Measurements from ENCODE around the gene NAGPA. TPM values are rescaled to one million over a fixed set of nuclear protein-coding genes. Genes with fewer than 3 reads are reported as not detected.
A peak's percentile ranks its signal among the peaks of the same experiment; 100 is the strongest.

NAGPA gene
- total RNA-seq, 2 donors from 2014 or later = 12.7 to 14.0 TPM

DNA sequence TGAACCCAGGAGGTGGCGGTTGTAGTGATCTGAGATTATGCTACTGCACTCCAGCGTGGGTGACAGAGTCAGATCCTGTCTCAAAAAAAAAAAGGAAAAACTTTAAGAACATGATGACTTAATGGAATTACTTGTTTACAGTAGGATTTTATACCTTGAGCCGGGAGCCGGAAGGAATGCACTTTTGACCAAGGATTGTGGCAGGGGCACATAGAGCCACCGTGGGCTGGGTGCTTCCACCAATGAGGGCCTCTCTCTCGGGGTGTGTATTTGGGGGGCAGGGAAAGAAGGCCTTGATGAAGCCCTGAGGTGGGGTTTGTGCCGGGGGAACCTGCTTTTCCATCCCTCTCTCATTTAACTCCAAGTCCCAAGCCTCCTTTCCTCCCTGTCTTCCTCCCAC is 6.7 kb upstream of the NAGPA start:
- Histone ChIP-seq H3K4me1 (ENCODE audit: control insufficient read depth, insufficient read depth, low read length) (peaks cover 6% of the 10 kb centered on the region), H3K4me3 (ENCODE audit: low read length) (no peak overlapping the region), H3K27me3 (ENCODE audit: control insufficient read depth, insufficient read depth, low read length, poor library complexity, severe bottlenecking) (peaks cover 10% of the 10 kb centered on the region), H3K9me3 (ENCODE audit: control insufficient read depth, low read length) (no peaks in the 10 kb centered on the region), H3K27ac (ENCODE audit: low read depth, low read length) (no peak overlapping the region), H3K9ac (ENCODE audit: extremely low read depth, low read length, poor library complexity, severe bottlenecking) (no peak overlapping the region), H3K36me3 (ENCODE audit: control insufficient read depth, insufficient read depth, low read length) (no peaks in the 10 kb centered on the region)
- H3K9me3 Mint-ChIP-seq = no peaks in the 10 kb centered on the region
- no peak overlapping the region for H3K4me3 Mint-ChIP-seq
- H3K27me3 Mint-ChIP-seq (ENCODE audit: insufficient read depth) = peaks cover 22% of the 10 kb centered on the region
- H3K4me1 Mint-ChIP-seq = peaks cover 20% of the 10 kb centered on the region
- peak overlapping the region; percentile 52 for H3K27ac Mint-ChIP-seq
- WGBS, 2 experiments (ENCODE audit: insufficient coverage in 1 of 2, insufficient read length in 1 of 2) = 89 to 100% methylated on average over 5 to 7 of the region's 7 CpGs
- no peak for TF ChIP-seq CTCF (conservative IDR thresholded peaks at IDR 0.05)
- DNase-seq = no peak
- no peaks in the 10 kb centered on the region for H3K36me3 Mint-ChIP-seq (ENCODE audit: low read depth)

DNA sequence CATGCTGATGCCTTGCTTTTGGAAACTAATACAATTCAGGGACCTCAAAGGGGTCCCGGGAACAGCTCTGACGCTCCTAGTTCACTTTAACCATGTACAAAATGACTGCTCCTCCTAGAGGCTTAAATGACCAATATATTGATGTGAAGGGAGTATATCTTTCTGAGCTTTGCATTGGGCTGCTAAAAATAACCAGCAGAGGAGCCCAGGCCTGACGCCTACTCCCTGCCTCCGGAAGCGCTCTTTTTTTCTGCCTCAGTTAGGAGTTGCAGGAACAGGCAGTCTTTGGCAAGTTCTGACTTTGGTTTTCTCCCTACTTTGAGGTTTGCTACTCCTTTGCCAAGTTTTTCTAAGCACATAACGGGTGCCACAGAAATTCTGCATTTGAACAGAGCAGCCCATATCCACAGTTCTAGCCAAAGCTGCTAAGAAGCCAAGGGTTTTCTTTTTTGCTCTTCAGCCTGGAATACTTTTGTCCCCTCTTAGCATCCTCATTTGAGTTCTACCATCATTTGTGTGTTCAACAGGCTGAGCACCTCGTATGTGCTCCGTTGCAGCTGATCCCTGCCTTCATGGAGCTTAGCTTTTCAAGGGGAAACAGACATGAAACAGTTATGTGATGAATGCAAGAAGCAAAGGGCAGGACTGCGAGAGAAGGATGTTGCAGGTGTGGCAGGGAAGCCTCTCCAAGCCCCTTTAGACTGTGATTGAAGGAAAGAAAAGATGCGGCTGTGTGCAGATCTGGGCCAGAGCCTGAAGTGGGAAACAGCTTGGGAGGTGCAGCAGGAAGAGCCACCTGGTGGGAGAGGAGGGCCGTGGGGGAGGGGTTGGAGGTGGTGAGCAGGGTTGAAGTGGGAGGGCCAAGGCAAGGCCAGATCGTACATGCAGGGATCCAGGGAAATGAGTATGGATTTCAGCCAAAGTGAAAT is 2.8 kb upstream of the NAGPA start:
- Mint-ChIP-seq H3K36me3 (ENCODE audit: low read depth) (no peaks in the 10 kb centered on the region), H3K9me3 (no peaks in the 10 kb centered on the region), H3K4me3 (peak overlapping the region; percentile 14), H3K4me1 (peaks cover 32% of the 10 kb centered on the region), H3K27me3 (ENCODE audit: insufficient read depth) (peaks cover 24% of the 10 kb centered on the region), H3K27ac (peak overlapping the region; percentile 84)
- no peak overlapping the region for H3K27ac ChIP-seq (ENCODE audit: low read depth, low read length)
- peak; percentile 2 for TF ChIP-seq CTCF (conservative IDR thresholded peaks at IDR 0.05)
- peaks cover 10% of the 10 kb centered on the region for H3K4me1 ChIP-seq (ENCODE audit: control insufficient read depth, insufficient read depth, low read length)
- no peaks in the 10 kb centered on the region for H3K9me3 ChIP-seq (ENCODE audit: control insufficient read depth, low read length)
- no peak overlapping the region for H3K4me3 ChIP-seq (ENCODE audit: low read length)
- H3K9ac ChIP-seq (ENCODE audit: extremely low read depth, low read length, poor library complexity, severe bottlenecking) = no peak overlapping the region
- DNase-seq = peak; percentile 81
- H3K36me3 ChIP-seq (ENCODE audit: control insufficient read depth, insufficient read depth, low read length) = no peaks in the 10 kb centered on the region
- WGBS, 2 experiments (ENCODE audit: insufficient coverage in 1 of 2, insufficient read length in 1 of 2) = 66 to 72% methylated on average over 8 to 12 of the region's 12 CpGs
- peaks cover 12% of the 10 kb centered on the region for H3K27me3 ChIP-seq (ENCODE audit: control insufficient read depth, insufficient read depth, low read length, poor library complexity, severe bottlenecking)

DNA sequence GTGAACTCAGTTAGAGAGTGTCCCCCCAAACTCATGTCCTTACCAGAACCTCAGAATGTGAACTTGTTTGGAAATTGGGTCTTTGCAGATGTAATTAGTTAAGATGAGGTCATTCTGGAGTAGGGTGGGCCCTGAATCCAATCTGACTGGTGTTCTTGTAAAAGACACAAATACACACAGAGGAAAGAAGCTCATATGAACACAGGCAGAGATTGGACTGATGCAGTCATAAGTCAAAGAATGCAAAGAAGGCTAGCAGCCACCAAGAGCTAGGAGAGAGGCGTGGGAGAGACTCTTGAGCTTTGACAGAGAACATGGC is 2.1 kb upstream of the NAGPA start:
- H3K4me3 Mint-ChIP-seq = no peak overlapping the region
- H3K9me3 Mint-ChIP-seq = no peaks in the 10 kb centered on the region
- peaks cover 17% of the 10 kb centered on the region for H3K27me3 Mint-ChIP-seq (ENCODE audit: insufficient read depth)
- Histone ChIP-seq H3K9ac (ENCODE audit: extremely low read depth, low read length, poor library complexity, severe bottlenecking) (peak overlapping the region; percentile 42), H3K27ac (ENCODE audit: low read depth, low read length) (no peak overlapping the region), H3K9me3 (ENCODE audit: control insufficient read depth, low read length) (no peaks in the 10 kb centered on the region), H3K36me3 (ENCODE audit: control insufficient read depth, insufficient read depth, low read length) (no peaks in the 10 kb centered on the region), H3K4me3 (ENCODE audit: low read length) (no peak overlapping the region), H3K27me3 (ENCODE audit: control insufficient read depth, insufficient read depth, low read length, poor library complexity, severe bottlenecking) (peaks cover 8% of the 10 kb centered on the region), H3K4me1 (ENCODE audit: control insufficient read depth, insufficient read depth, low read length) (peaks cover 10% of the 10 kb centered on the region)
- WGBS, 2 experiments (ENCODE audit: insufficient coverage in 1 of 2, insufficient read length in 1 of 2) = 97 to 100% methylated on average over 1 of the region's 1 CpG
- peak overlapping the region; percentile 84 for H3K27ac Mint-ChIP-seq
- TF ChIP-seq CTCF (conservative IDR thresholded peaks at IDR 0.05) = no peak
- H3K36me3 Mint-ChIP-seq (ENCODE audit: low read depth) = no peaks in the 10 kb centered on the region
- H3K4me1 Mint-ChIP-seq = peaks cover 32% of the 10 kb centered on the region
- no peak for DNase-seq

Data from endodermal cell (in vitro differentiated cells).